ENCODE data around the gene MRPL55. TPM values are rescaled to one million over a fixed set of nuclear protein-coding genes. Genes with fewer than 3 reads are reported as not detected.
A peak's percentile ranks its signal among the peaks of the same experiment; 100 is the strongest.

MRPL55 gene
- total RNA-seq, 1 donor from 2014 or later: 61.7 TPM

- peaks cover 33% of the 10 kb centered on the region for H3K4me1 Mint-ChIP-seq (ENCODE audit: low read depth)
- DNase-seq (ENCODE audit: low spot score): no peak
- intact Hi-C loops (cut with micrococcal nuclease): loop anchor here (2.0 to 5.0 kb wide), 4 partner anchors 49 to 349 kb away; a partner anchor contains a TSS
Measured at GRCh38 chr1:228108055-228108690, 926 bp downstream of the MRPL55 start.

GRCh38 chr1:228107636-228108035 is 1.5 kb downstream of the MRPL55 start:
- Mint-ChIP-seq H3K27ac (no peak overlapping the region), H3K36me3 (ENCODE audit: low read depth) (peaks cover 7% of the 10 kb centered on the region), H3K4me3 (peak overlapping the region; percentile 87), H3K9me3 (no peaks in the 10 kb centered on the region), H3K4me1 (ENCODE audit: low read depth) (peaks cover 33% of the 10 kb centered on the region), H3K27me3 (ENCODE audit: insufficient read depth) (peaks cover 1% of the 10 kb centered on the region)
- DNase-seq (ENCODE audit: low spot score): no peak
- intact Hi-C loops (cut with micrococcal nuclease): loop anchor here (2.0 to 5.0 kb wide), 4 partner anchors 49 to 349 kb away; a partner anchor contains a TSS

More at GRCh38 chr1:228108055-228108690, 926 bp downstream of the MRPL55 start:
- Mint-ChIP-seq H3K27ac (peak overlapping the region; percentile 89), H3K9me3 (no peaks in the 10 kb centered on the region), H3K4me3 (peak overlapping the region; percentile 87), H3K36me3 (ENCODE audit: low read depth) (peaks cover 7% of the 10 kb centered on the region), H3K27me3 (ENCODE audit: insufficient read depth) (peaks cover 3% of the 10 kb centered on the region)

DNA sequence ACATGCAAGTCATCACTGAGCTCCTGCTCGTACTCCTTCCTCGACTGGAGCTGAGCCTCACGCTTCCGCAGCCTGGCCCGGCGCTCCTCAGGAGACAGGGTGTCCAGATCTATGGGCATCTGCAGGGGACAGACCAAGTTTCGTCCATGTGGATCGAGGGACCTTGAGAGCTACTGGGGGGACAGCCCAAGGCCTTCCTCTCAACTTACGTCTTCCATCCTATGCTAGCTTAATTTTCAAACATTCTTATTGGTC is 2.4 kb downstream of the MRPL55 start:
- no peak overlapping the region for H3K27ac Mint-ChIP-seq
- H3K36me3 Mint-ChIP-seq (ENCODE audit: low read depth): peaks cover 7% of the 10 kb centered on the region
- peaks cover 33% of the 10 kb centered on the region for H3K4me1 Mint-ChIP-seq (ENCODE audit: low read depth)
- DNase-seq (ENCODE audit: low spot score): no peak
- H3K9me3 Mint-ChIP-seq: no peaks in the 10 kb centered on the region
- intact Hi-C loops (cut with micrococcal nuclease): loop anchor here (5.0 kb wide), 1 partner anchor 319 kb away; no protein-coding TSS in a partner anchor
- H3K4me3 Mint-ChIP-seq: no peak overlapping the region
- H3K27me3 Mint-ChIP-seq (ENCODE audit: insufficient read depth): peaks cover 1% of the 10 kb centered on the region

- H3K9me3 Mint-ChIP-seq: no peaks in the 10 kb centered on the region
- intact Hi-C loops (cut with micrococcal nuclease): loop anchor here (5.0 kb wide), 1 partner anchor 319 kb away; no protein-coding TSS in a partner anchor
- H3K36me3 Mint-ChIP-seq (ENCODE audit: low read depth): peaks cover 11% of the 10 kb centered on the region
- H3K4me1 Mint-ChIP-seq (ENCODE audit: low read depth): peaks cover 38% of the 10 kb centered on the region
- H3K27ac Mint-ChIP-seq: no peak overlapping the region
- no peak for DNase-seq (ENCODE audit: low spot score)
- peaks cover 1% of the 10 kb centered on the region for H3K27me3 Mint-ChIP-seq (ENCODE audit: insufficient read depth)
- peak overlapping the region; percentile 60 for H3K4me3 Mint-ChIP-seq
Measured at GRCh38 chr1:228105996-228106799, 2.9 kb downstream of the MRPL55 start.

- no peak for DNase-seq (ENCODE audit: low spot score)
- Mint-ChIP-seq H3K9me3 (no peaks in the 10 kb centered on the region), H3K36me3 (ENCODE audit: low read depth) (peaks cover 11% of the 10 kb centered on the region), H3K4me1 (ENCODE audit: low read depth) (peaks cover 41% of the 10 kb centered on the region), H3K4me3 (no peak overlapping the region), H3K27ac (no peak overlapping the region), H3K27me3 (ENCODE audit: insufficient read depth) (no peaks in the 10 kb centered on the region)
- intact Hi-C loops (cut with micrococcal nuclease): loop anchor here (5.0 kb wide), 1 partner anchor 318 kb away; no protein-coding TSS in a partner anchor
Measured at GRCh38 chr1:228105270-228105995, 3.7 kb downstream of the MRPL55 start.

GRCh38 chr1:228104526-228105269 is 4.4 kb downstream of the MRPL55 start:
- H3K4me1 Mint-ChIP-seq (ENCODE audit: low read depth): peaks cover 35% of the 10 kb centered on the region
- H3K27me3 Mint-ChIP-seq (ENCODE audit: insufficient read depth): no peaks in the 10 kb centered on the region
- intact Hi-C loops (cut with micrococcal nuclease): loop anchor here (5.0 kb wide), 1 partner anchor 317 kb away; no protein-coding TSS in a partner anchor
- no peaks in the 10 kb centered on the region for H3K9me3 Mint-ChIP-seq
- peaks cover 12% of the 10 kb centered on the region for H3K36me3 Mint-ChIP-seq (ENCODE audit: low read depth)
- H3K27ac Mint-ChIP-seq: peak overlapping the region; percentile 93
- H3K4me3 Mint-ChIP-seq: peak overlapping the region; percentile 92
- DNase-seq (ENCODE audit: low spot score): no peak

GRCh38 chr1:228102791-228103620 is 6.1 kb downstream of the MRPL55 start, which contains the start of gene C1orf35:
C1orf35 (minus strand) TSS chr1:228103325; CDS start chr1:228103227, 98 bp downstream.
- H3K4me1 Mint-ChIP-seq (ENCODE audit: low read depth): peaks cover 25% of the 10 kb centered on the region
- no peaks in the 10 kb centered on the region for H3K27me3 Mint-ChIP-seq (ENCODE audit: insufficient read depth)
- peak within 1 kb of the TSS; percentile 93 for H3K27ac Mint-ChIP-seq
- intact Hi-C loops (cut with micrococcal nuclease): loop anchor here (1.0 to 2.0 kb wide), 5 partner anchors 21 to 368 kb away; partner anchors contain the start of genes ARF1, IBA57, JMJD4 and SNAP47
- H3K4me3 Mint-ChIP-seq: peak within 1 kb of the TSS; percentile 92
- peak; percentile 96 for DNase-seq (ENCODE audit: low spot score)
- peaks cover 16% of the 10 kb centered on the region for H3K36me3 Mint-ChIP-seq (ENCODE audit: low read depth)
- H3K9me3 Mint-ChIP-seq: no peaks in the 10 kb centered on the region

DNA sequence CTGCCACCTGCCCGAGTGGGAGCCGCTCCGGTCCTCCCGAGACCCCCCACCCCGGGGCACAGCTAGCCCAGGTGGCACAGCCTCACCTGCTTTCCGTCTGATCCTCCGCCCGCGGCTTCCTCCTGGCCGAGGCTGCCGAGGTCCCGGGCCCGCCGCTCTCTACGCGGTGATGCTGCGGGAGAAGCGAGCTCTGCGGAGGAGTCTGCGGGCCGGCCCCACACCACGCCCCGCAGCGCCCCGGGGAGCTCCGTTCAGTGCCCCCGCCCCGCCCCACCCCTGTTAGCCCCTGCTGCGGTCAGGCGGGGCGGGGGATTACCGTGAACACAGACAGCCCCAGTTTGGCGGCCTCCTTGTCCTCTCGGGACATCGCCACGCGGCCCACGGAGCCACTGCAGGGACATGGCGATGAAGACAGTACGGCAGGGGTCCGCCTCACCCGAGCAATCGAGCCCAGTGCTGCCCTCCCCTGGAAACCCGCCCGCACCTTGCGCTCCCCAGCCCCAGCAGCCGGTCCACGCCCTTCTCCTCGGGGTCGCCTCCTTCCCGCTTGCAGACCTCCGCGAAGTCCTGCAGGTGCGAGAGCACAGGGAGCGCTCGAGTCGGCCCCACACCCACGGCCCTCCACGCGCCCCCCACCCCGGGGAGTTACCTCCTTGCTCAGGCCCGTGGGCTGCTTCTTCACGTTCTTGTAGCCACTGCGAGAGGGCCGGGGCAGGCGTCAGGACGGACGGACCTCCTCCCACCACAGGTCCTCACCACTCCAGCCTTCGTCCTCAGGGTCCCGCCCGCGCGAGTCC is 6.9 kb downstream of the MRPL55 start:
- Mint-ChIP-seq H3K9me3 (no peaks in the 10 kb centered on the region), H3K27ac (peak overlapping the region; percentile 58), H3K4me3 (peak overlapping the region; percentile 92), H3K27me3 (ENCODE audit: insufficient read depth) (no peaks in the 10 kb centered on the region), H3K36me3 (ENCODE audit: low read depth) (peaks cover 23% of the 10 kb centered on the region), H3K4me1 (ENCODE audit: low read depth) (peaks cover 17% of the 10 kb centered on the region)
- intact Hi-C loops (cut with micrococcal nuclease): loop anchor here (2.0 kb wide), 1 partner anchor 367 kb away; the partner anchor contains the start of genes JMJD4 and SNAP47
- DNase-seq (ENCODE audit: low spot score): peak; percentile 31

- H3K27ac Mint-ChIP-seq: peak overlapping the region; percentile 86
- H3K4me1 Mint-ChIP-seq (ENCODE audit: low read depth): peaks cover 17% of the 10 kb centered on the region
- H3K27me3 Mint-ChIP-seq (ENCODE audit: insufficient read depth): no peaks in the 10 kb centered on the region
- no peak for DNase-seq (ENCODE audit: low spot score)
- intact Hi-C loops (cut with micrococcal nuclease): no loop called here
- no peaks in the 10 kb centered on the region for H3K9me3 Mint-ChIP-seq
- H3K4me3 Mint-ChIP-seq: peak overlapping the region; percentile 75
- H3K36me3 Mint-ChIP-seq (ENCODE audit: low read depth): peaks cover 21% of the 10 kb centered on the region
Measured at GRCh38 chr1:228101614-228101993, 7.5 kb downstream of the MRPL55 start.

- peaks cover 18% of the 10 kb centered on the region for H3K36me3 Mint-ChIP-seq (ENCODE audit: low read depth)
- H3K4me1 Mint-ChIP-seq (ENCODE audit: low read depth): peaks cover 17% of the 10 kb centered on the region
Measured at GRCh38 chr1:228100822-228101613, 8.1 kb downstream of the MRPL55 start.

More at GRCh38 chr1:228100822-228101613, 8.1 kb downstream of the MRPL55 start:
- no peaks in the 10 kb centered on the region for H3K27me3 Mint-ChIP-seq (ENCODE audit: insufficient read depth)
- intact Hi-C loops (cut with micrococcal nuclease): no loop called here
- DNase-seq (ENCODE audit: low spot score): no peak
- H3K4me3 Mint-ChIP-seq: peak overlapping the region; percentile 75
- no peaks in the 10 kb centered on the region for H3K9me3 Mint-ChIP-seq
- peak overlapping the region; percentile 86 for H3K27ac Mint-ChIP-seq
